GM19463 (cell line): ENCODE results near the gene PLA1A.
A peak's percentile ranks its signal among the peaks of the same experiment; 100 is the strongest.
"Not testable (repeated sequence)": the region's sequence is repeated elsewhere in the genome, so short reads cannot be mapped to it uniquely, and the experiment has no call there.

Source experiments
- ATAC-seq: cut with Tn5 transposase; IDR thresholded peaks from one replicate; pipeline ENCODE4 v1.9.1; 2021; ENCODE audit warnings: mild to moderate bottlenecking, moderate library complexity; ENCODE audit not compliant: unreplicated experiment

PLA1A gene

GRCh38 chr3:119660474-119661440, 63.1 kb downstream of the PLA1A start, which contains the start of gene POPDC2:
Gene POPDC2 (minus strand): TSS chr3:119660589. CDS start chr3:119660423, 166 bp downstream.
- ATAC-seq, result no peak

- no peak for ATAC-seq
Measured at GRCh38 chr3:119662604-119663373, 65.1 kb downstream of the PLA1A start.

- no peak for ATAC-seq
Measured at GRCh38 chr3:119663885-119664284, 66.2 kb downstream of the PLA1A start.

- ATAC-seq, result no peak
Measured at GRCh38 chr3:119664370-119664769, 66.7 kb downstream of the PLA1A start.

GRCh38 chr3:119664850-119665379, 67.2 kb downstream of the PLA1A start:
- ATAC-seq, result no peak

- no peak for ATAC-seq
Measured at GRCh38 chr3:119665954-119666559, 68.4 kb downstream of the PLA1A start.

GRCh38 chr3:119669906-119670570, 72.4 kb downstream of the PLA1A start:
- no peak for ATAC-seq

- ATAC-seq, result no peak
Measured at GRCh38 chr3:119672776-119673175, 75.1 kb downstream of the PLA1A start.

- no peak for ATAC-seq
Measured at GRCh38 chr3:119673875-119674274, 76.2 kb downstream of the PLA1A start.

- ATAC-seq, result no peak
Measured at GRCh38 chr3:119675188-119675874, 77.6 kb downstream of the PLA1A start.

GRCh38 chr3:119676020-119676419, 78.3 kb downstream of the PLA1A start:
- no peak for ATAC-seq

- ATAC-seq, result peak; percentile 83
Measured at GRCh38 chr3:119676771-119677640, 79.3 kb downstream of the PLA1A start, which contains the start of gene COX17. Gene COX17 (minus strand): TSS chr3:119677406. CDS start chr3:119677310, 96 bp downstream.

GRCh38 chr3:119677641-119677934, 79.9 kb downstream of the PLA1A start:
- ATAC-seq, result no peak

- ATAC-seq, result not testable (repeated sequence)
Measured at GRCh38 chr3:119678209-119678608, 80.5 kb downstream of the PLA1A start.
